SK-N-SH treated with all-trans-retinoic acid at 6 μM for 48 hours (cell line): ENCODE measurements around the gene COL28A1.

Experiments used
- ATAC-seq: fragments of 200-7000 bp; cut with Tn5 transposase; 3 replicates; pipeline ENCODE4 v1.9.1; 2020; ENCODE audit warnings: mild to moderate bottlenecking, moderate library complexity
- BACH2 ChIP-seq: fragments of 250-450 bp; sonication (Bioruptor Pico); IDR thresholded peaks from 2 replicates; pipeline ENCODE4 v1.9.0; 2021; ENCODE audit warnings: mild to moderate bottlenecking, borderline replicate concordance
- CREB5 ChIP-seq: fragments of 250-450 bp; sonication (Bioruptor Pico); IDR thresholded peaks from 2 replicates; pipeline ENCODE4 v1.5.1; 2020; ENCODE audit warnings: low read depth, mild to moderate bottlenecking, moderate library complexity
- CSDC2 ChIP-seq: fragments of 250-450 bp; sonication (Bioruptor Pico); IDR thresholded peaks from 2 replicates; pipeline ENCODE4 v1.5.0; 2020; ENCODE audit warnings: mild to moderate bottlenecking, moderate library complexity
- CSRNP3 ChIP-seq: fragments of 250-450 bp; sonication (Bioruptor Pico); IDR thresholded peaks from 2 replicates; pipeline ENCODE4 v1.5.1; 2021; ENCODE audit warnings: mild to moderate bottlenecking, moderate library complexity
- ESRRG ChIP-seq: fragments of 250-450 bp; sonication (Bioruptor Pico); IDR thresholded peaks from 2 replicates; pipeline ENCODE4 v1.6.1; 2021; ENCODE audit warnings: mild to moderate bottlenecking
- GLIS3 ChIP-seq: fragments of 250-450 bp; sonication (Bioruptor Pico); IDR thresholded peaks from 2 replicates; pipeline ENCODE4 v1.5.0; 2020; ENCODE audit warnings: mild to moderate bottlenecking, moderate library complexity
- ISL1 ChIP-seq: fragments of 250-450 bp; sonication (Bioruptor Pico); IDR thresholded peaks from 2 replicates; pipeline ENCODE4 v2.1.2; 2022; ENCODE audit warnings: mild to moderate bottlenecking, moderate library complexity
- OSR1 ChIP-seq: fragments of 250-450 bp; sonication (Bioruptor Pico); IDR thresholded peaks from 2 replicates; pipeline ENCODE4 v1.8.0; 2022; ENCODE audit warnings: moderate library complexity, mild to moderate bottlenecking, inconsistent platforms
- POU6F1 ChIP-seq: fragments of 250-450 bp; sonication (Bioruptor Pico); IDR thresholded peaks from 2 replicates; pipeline ENCODE4 v1.8.0; 2021; ENCODE audit warnings: low read depth, mild to moderate bottlenecking, moderate library complexity, borderline replicate concordance
- PPARA ChIP-seq: fragments of 250-450 bp; sonication (Bioruptor Pico); IDR thresholded peaks from 2 replicates; pipeline ENCODE4 v1.5.0; 2020; ENCODE audit warnings: mild to moderate bottlenecking, borderline replicate concordance
- RARB ChIP-seq: fragments of 250-450 bp; sonication (Bioruptor Pico); IDR thresholded peaks from 2 replicates; pipeline ENCODE4 v1.8.0; 2021; ENCODE audit warnings: mild to moderate bottlenecking, moderate library complexity
- SNAI2 ChIP-seq: fragments of 250-450 bp; sonication (Bioruptor Pico); IDR thresholded peaks from 2 replicates; pipeline ENCODE4 v1.5.0; 2020; ENCODE audit warnings: mild to moderate bottlenecking, moderate library complexity
- TCF4 ChIP-seq: fragments of 250-450 bp; sonication (Bioruptor Pico); IDR thresholded peaks from 2 replicates; pipeline ENCODE4 v1.8.0; 2021; ENCODE audit warnings: mild to moderate bottlenecking, moderate library complexity, borderline replicate concordance
- TOX ChIP-seq: fragments of 250-450 bp; sonication (Bioruptor Pico); IDR thresholded peaks from 2 replicates; pipeline ENCODE4 v1.8.0; 2021; ENCODE audit warnings: mild to moderate bottlenecking, moderate library complexity, borderline replicate concordance
- TSHZ2 ChIP-seq: fragments of 250-450 bp; sonication (Bioruptor Pico); IDR thresholded peaks from 2 replicates; pipeline ENCODE4 v1.5.0; 2020; ENCODE audit warnings: mild to moderate bottlenecking, moderate library complexity
- ZC3H10 ChIP-seq: fragments of 250-450 bp; sonication (Bioruptor Pico); IDR thresholded peaks from 2 replicates; pipeline ENCODE4 v1.5.1; 2021; ENCODE audit warnings: mild to moderate bottlenecking, moderate library complexity
- ZFP3 ChIP-seq: fragments of 250-450 bp; sonication (Bioruptor Pico); IDR thresholded peaks from 2 replicates; pipeline ENCODE4 v1.5.0; 2020; ENCODE audit warnings: mild to moderate bottlenecking, moderate library complexity
- ZNF70 ChIP-seq: fragments of 450-650 bp; formaldehyde crosslinking; IDR thresholded peaks from 2 replicates; pipeline ENCODE4 v1.5.0; 2020; ENCODE audit warnings: mild to moderate bottlenecking, moderate library complexity
- ZNF8 ChIP-seq: fragments of 450-650 bp; formaldehyde crosslinking; IDR thresholded peaks from 2 replicates; pipeline ENCODE4 v1.5.0; 2020; ENCODE audit warnings: mild to moderate bottlenecking, moderate library complexity

COL28A1 gene

GRCh38 chr7:7424151-7424873, 111.4 kb downstream of the COL28A1 start:
- ATAC-seq, result peak; percentile 98

GRCh38 chr7:7422641-7423040, 113.0 kb downstream of the COL28A1 start:
- ATAC-seq, result no peak

More at GRCh38 chr7:7424151-7424873, 111.4 kb downstream of the COL28A1 start:
- no peak for TF ChIP-seq BACH2
- peak; percentile 65 for TF ChIP-seq ZNF8 (CRISPR knock-in tag)
- TF ChIP-seq, all 23 proteins: peak for 1

GRCh38 chr7:7421826-7422225, 113.8 kb downstream of the COL28A1 start:
- TF ChIP-seq ZNF70 (CRISPR knock-in tag) (no peak), ZC3H10 (CRISPR knock-in tag) (no peak), TCF4 (CRISPR knock-in tag) (no peak), RARB (CRISPR knock-in tag) (no peak), CSRNP3 (no peak), ZNF8 (CRISPR knock-in tag) (no peak), OSR1 (no peak)
- ATAC-seq, result no peak

More at GRCh38 chr7:7422641-7423040, 113.0 kb downstream of the COL28A1 start:
- TF ChIP-seq ZFP3 (CRISPR knock-in tag) (no peak), CSRNP3 (no peak), ZNF70 (CRISPR knock-in tag) (no peak), GLIS3 (CRISPR knock-in tag) (no peak)

- no peak for ATAC-seq
- TF ChIP-seq CREB5 (CRISPR knock-in tag), result no peak
Observed at GRCh38 chr7:7418997-7419396, 116.7 kb downstream of the COL28A1 start.

- no peak for TF ChIP-seq ESRRG
- no peak for TF ChIP-seq TCF4 (CRISPR knock-in tag)
- no peak for TF ChIP-seq RARB (CRISPR knock-in tag)
- no peak for TF ChIP-seq ISL1 (CRISPR knock-in tag)
- no peak for TF ChIP-seq CSRNP3
- TF ChIP-seq CREB5 (CRISPR knock-in tag), result no peak
- TF ChIP-seq PPARA, result no peak
- no peak for TF ChIP-seq ZNF70 (CRISPR knock-in tag)
- no peak for TF ChIP-seq CSDC2 (CRISPR knock-in tag)
- TF ChIP-seq OSR1, result no peak
- no peak for TF ChIP-seq BACH2
- TF ChIP-seq TOX (CRISPR knock-in tag), result no peak
- no peak for TF ChIP-seq GLIS3 (CRISPR knock-in tag)
- no peak for TF ChIP-seq SNAI2 (CRISPR knock-in tag)
- no peak for TF ChIP-seq POU6F1 (CRISPR knock-in tag)
- TF ChIP-seq ZC3H10 (CRISPR knock-in tag), result no peak
- TF ChIP-seq TSHZ2 (CRISPR knock-in tag), result no peak
- TF ChIP-seq, all 23 proteins: peak for 0
- ATAC-seq, result no peak
Observed at GRCh38 chr7:7417851-7418250, 117.8 kb downstream of the COL28A1 start.
